ENCODE data around the gene RACGAP1. TPM values are rescaled to one million over a fixed set of nuclear protein-coding genes. Genes with fewer than 3 reads are reported as not detected.

The RACGAP1 gene
- total RNA-seq, 1 donor from 2014 or later, result 5.6 TPM

GRCh38 chr12:49942512-49942893 is 82.8 kb downstream of the RACGAP1 start:
- no peak for DNase-seq
- intact Hi-C loops (cut with DNase I), result loop anchor here (10.0 kb wide), 1 partner anchor 78 kb away; no protein-coding TSS in a partner anchor
- no peak for ATAC-seq (ENCODE audit: poor library complexity)

DNA sequence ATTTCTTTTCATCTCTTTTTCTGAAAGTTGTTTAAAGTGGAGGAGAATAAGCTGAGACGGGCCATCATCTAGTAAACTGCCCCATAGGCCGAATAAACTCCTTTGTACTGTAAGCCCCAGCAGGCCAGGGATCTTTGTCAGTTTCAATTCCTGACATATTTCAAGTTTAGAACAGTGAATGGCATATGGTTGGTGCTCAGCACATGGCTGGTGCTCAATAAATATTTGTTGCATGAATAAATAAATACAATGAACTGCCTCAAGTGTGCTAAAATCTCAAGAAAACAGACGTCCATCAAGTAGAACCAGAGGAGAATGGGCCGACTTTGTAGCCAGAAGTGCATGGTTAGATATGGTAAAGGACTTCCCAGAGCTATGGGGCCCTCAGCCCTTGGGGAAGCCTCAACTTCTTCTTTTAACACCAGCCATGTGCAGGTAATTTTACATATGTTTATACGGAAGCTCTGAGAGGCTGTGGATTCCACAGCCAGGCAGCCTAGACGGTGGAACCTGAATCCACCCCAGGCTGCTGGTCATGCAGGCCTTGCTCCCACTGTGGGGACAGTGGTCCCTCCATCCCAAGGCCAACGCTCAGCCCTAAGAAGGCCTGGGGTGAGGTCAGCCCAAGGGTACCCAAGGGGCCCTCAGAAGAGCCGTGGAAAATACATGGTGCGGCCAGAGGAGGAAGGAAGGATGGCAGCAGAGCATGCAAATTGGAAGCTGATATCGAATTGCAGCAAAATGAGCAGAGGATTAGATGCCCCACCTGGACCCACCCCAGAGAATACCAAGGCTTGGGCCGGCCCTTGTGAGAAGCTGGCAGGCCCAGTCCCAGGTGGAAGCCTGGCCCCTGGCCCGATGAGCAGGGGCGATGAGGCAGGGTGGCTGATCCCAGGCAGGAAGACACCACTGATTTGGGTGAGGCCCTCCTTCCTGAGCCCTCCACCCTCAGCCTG is 83.5 kb downstream of the RACGAP1 start:
- DNase-seq (no peak), ATAC-seq (ENCODE audit: poor library complexity) (no peak)
- intact Hi-C loops (cut with DNase I), result loop anchor here (10.0 kb wide), 1 partner anchor 77 kb away; no protein-coding TSS in a partner anchor

- intact Hi-C loops (cut with DNase I), result loop anchor here (10.0 kb wide), 1 partner anchor 75 kb away; no protein-coding TSS in a partner anchor
Observed at GRCh38 chr12:49939707-49940106, 85.6 kb downstream of the RACGAP1 start.

GRCh38 chr12:49939307-49939706 is 86.0 kb downstream of the RACGAP1 start:
- intact Hi-C loops (cut with DNase I), result no loop called here
- peak; percentile 25 for ATAC-seq (ENCODE audit: poor library complexity)

More at GRCh38 chr12:49939707-49940106, 85.6 kb downstream of the RACGAP1 start:
- ATAC-seq (ENCODE audit: poor library complexity) (no peak), DNase-seq (no peak)

More at GRCh38 chr12:49939307-49939706, 86.0 kb downstream of the RACGAP1 start:
- no peak for DNase-seq

Other genes starting within 250 kb of the RACGAP1 start
- gene NCKAP5L, start 197.1 kb downstream of the RACGAP1 start, total RNA-seq, result 29.0 TPM
- 2.4 TPM for gene BCDIN3D, start 182.4 kb downstream of the RACGAP1 start, total RNA-seq
- 10.6 TPM for gene FAIM2, start 121.6 kb downstream of the RACGAP1 start, total RNA-seq
- not detected for gene AQP2, start 74.8 kb downstream of the RACGAP1 start, total RNA-seq
- 0.38 TPM for gene AQP5, start 63.6 kb downstream of the RACGAP1 start, total RNA-seq
- gene AQP6, start 52.5 kb downstream of the RACGAP1 start, total RNA-seq, result not detected
- gene ASIC1, start 32.1 kb upstream of the RACGAP1 start, total RNA-seq, result 1.6 TPM
- gene SMARCD1, start 59.8 kb upstream of the RACGAP1 start, total RNA-seq, result 14.3 TPM
- gene GPD1, start 78.5 kb upstream of the RACGAP1 start, total RNA-seq, result 38.3 TPM
- gene COX14, start 86.7 kb upstream of the RACGAP1 start, total RNA-seq, result 243 TPM
- 7.3 TPM for gene CERS5, start 141.9 kb upstream of the RACGAP1 start, total RNA-seq

All from Right ventricle myocardium superior (tissue), 1 donor.